Cardiac muscle cell (in vitro differentiated cells and primary cell): Measurements from ENCODE around the gene PARVA. TPM values are rescaled to one million over a fixed set of nuclear protein-coding genes. Genes with fewer than 3 reads are reported as not detected.

Experiments
- DNase-seq, 2 donors: peaks; one replicate each; pipeline versions ENCODE4 v3.0.0 to v3.0.0-alpha.2; 2010 to 2017; ENCODE audit warnings: low read depth in 1 of 2, low spot score in 1 of 2
- H3K27ac ChIP-seq: fragments of 200-600 bp; sonication (generic); 2 replicates; pipeline ENCODE4 v1.5.1; 2016
- H3K27me3 ChIP-seq: fragments of 200-600 bp; sonication (generic); 2 replicates; pipeline ENCODE4 v1.6.0; 2016; ENCODE audit warnings: control low read depth
- H3K36me3 ChIP-seq: fragments of 200-600 bp; sonication (generic); 2 replicates; pipeline ENCODE4 v1.5.1; 2016; ENCODE audit warnings: control low read depth
- H3K4me1 ChIP-seq: fragments of 200-600 bp; sonication (generic); 2 replicates; pipeline ENCODE4 v1.8.1; 2017; ENCODE audit warnings: low read depth, mild to moderate bottlenecking, mixed run types
- H3K4me3 ChIP-seq: fragments of 200-600 bp; sonication (generic); 2 replicates; pipeline ENCODE4 v1.5.1; 2016; ENCODE audit warnings: mild to moderate bottlenecking
- H3K9me3 ChIP-seq: fragments of 200-600 bp; sonication (generic); 2 replicates; pipeline ENCODE4 v1.5.1; 2017; ENCODE audit warnings: low read depth, mild to moderate bottlenecking, control low read depth
- CTCF ChIP-seq: IDR thresholded peaks from 2 replicates; pipeline ENCODE4 v1.5.1; 2012; ENCODE audit warnings: low read depth, mild to moderate bottlenecking, low read length
- polyA plus RNA-seq: library from polyadenylated mRNA; unstranded; fragments of >200 nt; fragmentation: Nextera tagmentation; extraction: Ambion mirVana; gene quantifications from 2 replicates; pipeline ENCODE4 v1.2.1, GENCODE V29; 2016
- total RNA-seq: library from RNA; depleted of rRNA; stranded (reverse); fragments of >200 nt; gene quantifications from 2 replicates; pipeline ENCODE4 v1.2.3, GENCODE V29; 2016

Gene PARVA
- total and polyA plus RNA-seq, 2 experiments from 2014 or later, result 13.0 to 24.2 TPM

- DNase-seq, result no peak
- TF ChIP-seq CTCF, result no peak
- Histone ChIP-seq H3K27ac (no peak overlapping the region), H3K4me1 (peaks cover 10% of the 10 kb centered on the region), H3K4me3 (no peak overlapping the region), H3K27me3 (no peaks in the 10 kb centered on the region), H3K9me3 (no peaks in the 10 kb centered on the region), H3K36me3 (no peaks in the 10 kb centered on the region)
These were observed 204.0 kb downstream of the PARVA start for GRCh38 chr11:12581416-12581815.

- no peaks in the 10 kb centered on the region for H3K36me3 ChIP-seq
- H3K9me3 ChIP-seq, result no peaks in the 10 kb centered on the region
- no peak overlapping the region for H3K4me3 ChIP-seq
- no peaks in the 10 kb centered on the region for H3K27me3 ChIP-seq
- TF ChIP-seq CTCF, result no peak
- peak; percentile 71 to 77 for DNase-seq
- H3K27ac ChIP-seq, result peak overlapping the region; percentile 48
- H3K4me1 ChIP-seq, result peaks cover 10% of the 10 kb centered on the region
These were observed 204.6 kb downstream of the PARVA start for GRCh38 chr11:12581923-12582322.
